Measurements from ENCODE around the gene C1orf21.

Gene C1orf21

DNA sequence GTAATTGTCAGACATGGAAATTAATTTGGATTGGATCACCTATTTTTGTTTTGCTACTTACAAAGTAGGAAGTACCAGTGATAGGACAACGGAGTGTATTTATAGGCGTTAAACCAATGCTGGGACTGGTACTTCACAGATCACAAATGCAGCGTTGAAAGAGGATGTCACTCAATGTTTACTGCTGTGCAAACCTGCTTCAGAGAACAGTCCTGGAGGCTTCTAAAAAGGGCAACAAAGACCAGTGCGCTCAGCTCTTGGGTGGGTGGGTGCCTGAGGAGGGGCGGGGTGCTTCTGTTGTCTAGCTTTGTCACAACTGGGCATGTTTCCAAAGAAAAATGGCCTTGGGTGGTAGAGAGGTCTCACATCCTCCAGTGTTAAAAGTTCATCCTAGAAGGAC is 2.1 kb downstream of the C1orf21 start:
- in situ Hi-C loops (cut with MboI; ENCODE audit: low sequenced_read_pairs, unreplicated experiment): no loop called here
- DNase-seq (ENCODE audit: low spot score): no peak
- TF ChIP-seq, protein P1, sequence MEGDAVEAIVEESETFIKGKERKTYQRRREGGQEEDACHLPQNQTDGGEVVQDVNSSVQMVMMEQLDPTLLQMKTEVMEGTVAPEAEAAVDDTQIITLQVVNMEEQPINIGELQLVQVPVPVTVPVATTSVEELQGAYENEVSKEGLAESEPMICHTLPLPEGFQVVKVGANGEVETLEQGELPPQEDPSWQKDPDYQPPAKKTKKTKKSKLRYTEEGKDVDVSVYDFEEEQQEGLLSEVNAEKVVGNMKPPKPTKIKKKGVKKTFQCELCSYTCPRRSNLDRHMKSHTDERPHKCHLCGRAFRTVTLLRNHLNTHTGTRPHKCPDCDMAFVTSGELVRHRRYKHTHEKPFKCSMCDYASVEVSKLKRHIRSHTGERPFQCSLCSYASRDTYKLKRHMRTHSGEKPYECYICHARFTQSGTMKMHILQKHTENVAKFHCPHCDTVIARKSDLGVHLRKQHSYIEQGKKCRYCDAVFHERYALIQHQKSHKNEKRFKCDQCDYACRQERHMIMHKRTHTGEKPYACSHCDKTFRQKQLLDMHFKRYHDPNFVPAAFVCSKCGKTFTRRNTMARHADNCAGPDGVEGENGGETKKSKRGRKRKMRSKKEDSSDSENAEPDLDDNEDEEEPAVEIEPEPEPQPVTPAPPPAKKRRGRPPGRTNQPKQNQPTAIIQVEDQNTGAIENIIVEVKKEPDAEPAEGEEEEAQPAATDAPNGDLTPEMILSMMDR (IDR thresholded peaks at IDR 0.05; ENCODE audit: borderline replicate concordance, control extremely low read depth, extremely low read depth, insufficient read depth, missing control alignments): no peak

DNA sequence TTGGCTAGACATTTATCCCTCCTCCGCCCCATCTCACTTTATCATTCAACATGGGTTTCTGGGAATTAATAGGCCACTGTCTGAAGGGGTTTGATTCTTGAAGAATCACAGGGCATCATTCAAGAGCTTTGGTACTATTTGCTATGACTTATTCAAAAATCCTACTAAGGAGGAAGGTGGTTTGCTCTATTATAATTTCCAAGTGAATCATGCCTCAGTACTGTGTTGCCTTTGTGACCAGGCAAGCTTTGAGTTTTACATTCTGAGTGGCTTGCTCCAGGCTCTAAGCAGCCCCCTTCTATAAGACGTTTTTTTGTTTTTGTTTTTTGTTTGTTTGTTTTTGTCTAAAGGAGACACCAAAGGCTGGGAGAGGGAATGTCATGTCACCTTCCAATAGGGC is 2.6 kb downstream of the C1orf21 start:
- in situ Hi-C loops (cut with MboI; ENCODE audit: low sequenced_read_pairs, unreplicated experiment): no loop called here
- TF ChIP-seq, protein P1 (IDR thresholded peaks at IDR 0.05; ENCODE audit: borderline replicate concordance, control extremely low read depth, extremely low read depth, insufficient read depth, missing control alignments): no peak
- DNase-seq (ENCODE audit: low spot score): no peak

DNA sequence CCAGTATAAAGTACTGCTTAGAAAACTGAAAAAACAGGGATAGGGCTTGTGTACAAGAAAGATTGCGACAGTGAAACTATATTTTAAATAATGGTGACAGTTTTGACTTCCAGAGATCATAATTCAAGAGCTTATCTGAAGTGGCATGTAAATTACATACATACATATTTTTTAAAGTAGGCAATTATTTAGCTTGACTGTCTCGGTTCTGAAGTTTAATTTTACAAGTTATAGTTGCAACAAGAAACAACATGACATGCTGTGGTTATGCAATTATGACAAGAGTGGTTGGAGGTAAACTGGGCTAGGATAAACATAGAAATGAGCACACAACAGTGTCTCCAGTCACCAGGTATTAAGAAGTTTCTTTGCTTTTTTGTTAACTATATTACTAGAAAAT is 4.1 kb downstream of the C1orf21 start:
- TF ChIP-seq, protein P1 (IDR thresholded peaks at IDR 0.05; ENCODE audit: borderline replicate concordance, control extremely low read depth, extremely low read depth, insufficient read depth, missing control alignments): no peak
- in situ Hi-C loops (cut with MboI; ENCODE audit: low sequenced_read_pairs, unreplicated experiment): no loop called here
- no peak for DNase-seq (ENCODE audit: low spot score)

DNA sequence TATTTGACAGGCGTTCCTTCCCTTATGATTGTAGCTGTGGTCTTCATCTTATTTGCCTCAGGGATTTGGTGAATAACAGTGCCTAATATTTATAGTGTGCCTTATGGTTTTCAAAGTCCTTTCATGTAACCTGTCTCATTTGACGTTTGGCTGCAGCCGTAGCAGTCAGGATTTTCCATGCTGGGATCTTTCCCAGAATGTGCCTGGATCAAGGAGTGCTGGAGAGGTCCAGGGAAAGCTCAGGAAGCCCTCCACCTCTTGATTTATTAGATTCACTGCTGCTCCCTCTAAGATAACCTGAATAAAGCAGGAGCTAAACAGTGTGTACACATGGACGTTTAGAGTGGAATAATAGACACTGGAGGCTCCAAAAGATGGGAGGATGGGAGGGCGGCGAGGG is 5.2 kb downstream of the C1orf21 start:
- no peak for DNase-seq (ENCODE audit: low spot score)
- TF ChIP-seq, protein P1 (IDR thresholded peaks at IDR 0.05; ENCODE audit: borderline replicate concordance, control extremely low read depth, extremely low read depth, insufficient read depth, missing control alignments): no peak
- in situ Hi-C loops (cut with MboI; ENCODE audit: low sequenced_read_pairs, unreplicated experiment): no loop called here

DNA sequence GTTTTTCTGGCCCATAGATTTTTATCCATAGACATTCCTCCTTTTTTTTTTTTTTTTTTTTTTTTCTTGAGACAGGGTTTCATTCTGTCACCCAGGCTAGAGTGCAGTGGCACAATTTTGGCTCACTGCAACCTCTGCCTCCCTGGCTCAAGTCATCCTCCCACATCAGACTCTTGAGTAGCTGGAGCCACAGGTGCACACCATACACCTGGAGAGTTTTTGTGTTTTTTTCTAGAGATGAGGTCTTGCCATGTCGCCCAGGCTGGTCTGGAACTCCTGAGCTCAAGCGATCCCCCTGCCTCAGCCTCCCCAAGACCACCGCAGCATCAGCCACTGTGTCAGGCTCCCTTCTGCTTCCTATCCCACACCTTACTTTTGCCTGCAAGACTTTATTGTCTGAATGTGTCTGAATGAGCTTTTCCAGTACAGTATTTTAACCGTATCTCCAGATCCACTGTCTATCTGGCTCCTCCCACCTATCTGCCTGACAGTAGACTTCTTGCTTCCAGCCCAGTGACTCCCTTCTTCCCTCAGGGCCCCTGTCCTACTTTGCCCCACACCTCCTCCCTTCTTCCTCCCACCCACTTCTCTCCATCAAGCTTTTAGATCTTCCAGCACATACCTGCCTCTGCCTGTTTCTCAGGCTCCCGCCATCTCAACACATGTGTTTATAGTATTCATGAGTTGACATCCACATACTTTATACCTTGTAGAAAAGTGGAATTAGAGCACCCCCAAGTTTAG is 6.1 kb downstream of the C1orf21 start:
- TF ChIP-seq, protein P1 (IDR thresholded peaks at IDR 0.05; ENCODE audit: borderline replicate concordance, control extremely low read depth, extremely low read depth, insufficient read depth, missing control alignments): no peak
- in situ Hi-C loops (cut with MboI; ENCODE audit: low sequenced_read_pairs, unreplicated experiment): no loop called here
- DNase-seq (ENCODE audit: low spot score): no peak

DNA sequence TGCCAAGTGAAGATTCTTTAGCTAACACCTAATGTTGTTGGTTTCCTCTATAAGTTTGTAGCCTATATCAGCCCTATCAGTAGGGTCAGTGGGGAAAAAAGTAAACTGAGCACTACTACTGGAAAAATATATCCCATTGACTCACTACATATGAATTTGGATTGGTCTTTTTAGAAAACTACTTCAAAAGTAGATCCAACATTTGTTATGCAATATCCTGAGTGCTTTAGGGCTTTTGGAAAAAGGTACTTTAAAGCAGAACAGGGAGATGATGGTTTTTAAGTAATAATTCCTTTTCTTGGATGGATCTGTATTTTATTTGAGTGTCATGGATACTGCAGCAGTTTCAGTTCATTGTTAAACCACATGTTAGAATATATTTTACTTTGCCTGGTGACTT is 7.1 kb downstream of the C1orf21 start:
- TF ChIP-seq, protein P1 (IDR thresholded peaks at IDR 0.05; ENCODE audit: borderline replicate concordance, control extremely low read depth, extremely low read depth, insufficient read depth, missing control alignments): no peak
- DNase-seq (ENCODE audit: low spot score): no peak
- in situ Hi-C loops (cut with MboI; ENCODE audit: low sequenced_read_pairs, unreplicated experiment): no loop called here
